Colonic mucosa (tissue), 4 donors: ENCODE data around the gene TNIK. TPM values are rescaled to one million over a fixed set of nuclear protein-coding genes. Genes with fewer than 3 reads are reported as not detected.

Experiments
- DNase-seq: peaks from one replicate; pipeline ENCODE4 v3.0.0-alpha.2; 2020
- H3K27ac ChIP-seq: fragments of 200-600 bp; one replicate; pipeline ENCODE4 v1.8.0; 2021
- H3K27me3 ChIP-seq: fragments of 200-600 bp; one replicate; pipeline ENCODE4 v1.8.0; 2021
- H3K36me3 ChIP-seq: fragments of 200-600 bp; one replicate; pipeline ENCODE4 v1.8.0; 2021
- H3K4me1 ChIP-seq: fragments of 200-600 bp; one replicate; pipeline ENCODE4 v1.8.0; 2021; ENCODE audit warnings: mild to moderate bottlenecking
- H3K4me3 ChIP-seq: fragments of 200-600 bp; one replicate; pipeline ENCODE4 v1.8.0; 2021
- H3K9ac ChIP-seq, 2 donors: one replicate each; pipeline ENCODE4 v1.7.0; 2013; ENCODE audit warnings: control low read depth in 2 of 2, low read depth in 2 of 2, low read length in 2 of 2
- H3K9me3 ChIP-seq: fragments of 200-600 bp; one replicate; pipeline ENCODE4 v1.8.0; 2021
- CTCF ChIP-seq: fragments of 200-600 bp; IDR thresholded peaks from one replicate; pipeline ENCODE4 v1.8.0; 2022; ENCODE audit warnings: antibody characterized with exemption, mild to moderate bottlenecking
- intact Hi-C: fragments of 100-400 bp; cut with DNase I; formaldehyde crosslinking; loops from one replicate; pipeline ENCODE4 v1.14.1; 2022
- total RNA-seq, 2 donors: library from RNA; stranded (reverse); fragmentation: NEBNext Ultra II Directional in 1 of 2; extraction: Animal tissue kit (Norgen Biotek cat#: 25700) in 1 of 2; gene quantifications; one replicate each; pipeline ENCODE4 v1.2.1, GENCODE V29; 2021
- donor health status: healthy.
- donor health status: DM: no; HTN: no; CAD: no.
- donor health status: DM: no; HTN: no; CAD: no.

The TNIK gene
- total RNA-seq, 2 donors from 2014 or later = 19.9 to 30.9 TPM

GRCh38 chr3:171200052-171200749 lies 260.0 kb downstream of the TNIK start:
- TF ChIP-seq CTCF = no peak
- intact Hi-C loops = no loop called here
- no peak for DNase-seq
- Histone ChIP-seq H3K36me3 (no peaks in the 10 kb centered on the region), H3K9me3 (no peaks in the 10 kb centered on the region), H3K27me3 (no peaks in the 10 kb centered on the region), H3K4me3 (no peak overlapping the region), H3K27ac (no peak overlapping the region), H3K9ac (no peak overlapping the region), H3K4me1 (no peaks in the 10 kb centered on the region)

DNA sequence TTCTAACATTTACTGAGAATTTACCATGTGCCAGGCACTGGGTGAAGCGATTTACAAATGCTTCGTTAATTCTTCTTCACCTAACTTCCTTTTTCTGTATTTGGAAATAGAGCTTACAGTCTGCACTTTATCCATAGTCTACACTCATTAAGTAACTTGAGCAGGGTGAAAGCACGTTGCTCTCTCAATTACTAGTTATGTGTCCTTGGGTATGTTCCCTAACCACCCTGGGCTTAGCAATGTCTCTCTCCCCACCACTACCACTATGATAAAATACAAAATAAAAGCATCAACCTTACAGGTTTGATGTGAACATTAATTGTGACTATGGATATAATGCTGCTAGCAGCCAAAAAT lies 260.8 kb downstream of the TNIK start:
- DNase-seq = no peak
- H3K36me3 ChIP-seq = no peaks in the 10 kb centered on the region
- intact Hi-C loops = no loop called here
- H3K4me1 ChIP-seq = no peaks in the 10 kb centered on the region
- H3K9me3 ChIP-seq = no peaks in the 10 kb centered on the region
- no peaks in the 10 kb centered on the region for H3K27me3 ChIP-seq
- no peak overlapping the region for H3K4me3 ChIP-seq
- H3K27ac ChIP-seq = no peak overlapping the region
- TF ChIP-seq CTCF = no peak
- no peak overlapping the region for H3K9ac ChIP-seq

DNA sequence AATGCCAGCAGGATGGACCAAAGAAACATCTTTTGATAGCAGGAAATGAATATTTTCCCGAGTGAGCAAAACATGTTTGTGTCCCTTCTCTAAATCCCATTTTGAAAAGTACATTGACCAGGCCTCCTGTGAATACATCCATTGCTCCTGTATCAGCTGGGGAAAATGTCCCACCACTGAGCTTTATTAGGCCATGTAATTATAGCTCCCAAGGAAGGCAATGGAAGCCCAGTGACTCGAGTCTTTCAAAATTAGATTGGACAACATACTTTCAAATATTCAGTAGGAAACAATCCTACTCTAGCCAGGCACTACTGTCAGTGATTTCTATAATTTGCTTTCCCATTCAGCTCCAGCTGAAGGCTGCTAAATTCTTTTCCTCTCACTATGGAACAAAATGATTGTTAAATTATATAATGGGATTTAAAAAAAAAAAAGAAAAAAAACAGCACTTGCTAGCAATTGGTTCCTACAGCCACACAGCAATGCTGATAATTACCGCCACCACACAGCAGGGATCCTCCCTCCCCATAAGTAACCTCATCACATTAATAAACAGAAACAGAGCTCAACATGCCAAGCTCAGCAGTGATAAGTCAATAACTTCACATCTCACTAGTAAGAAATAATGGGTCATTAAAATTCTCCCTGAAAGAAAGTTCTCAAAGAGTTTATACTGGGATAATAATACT lies 261.3 kb downstream of the TNIK start:
- no peak overlapping the region for H3K27ac ChIP-seq
- H3K4me3 ChIP-seq = no peak overlapping the region

GRCh38 chr3:171195686-171196085 lies 264.5 kb downstream of the TNIK start:
- Histone ChIP-seq H3K9ac (no peak overlapping the region), H3K27me3 (no peaks in the 10 kb centered on the region), H3K36me3 (no peaks in the 10 kb centered on the region), H3K27ac (no peak overlapping the region), H3K4me1 (no peaks in the 10 kb centered on the region), H3K4me3 (no peak overlapping the region), H3K9me3 (no peaks in the 10 kb centered on the region)
- intact Hi-C loops = no loop called here
- no peak for TF ChIP-seq CTCF
- no peak for DNase-seq

More for the DNA sequence above, 261.3 kb downstream of the TNIK start:
- H3K36me3 ChIP-seq = no peaks in the 10 kb centered on the region
- H3K9me3 ChIP-seq = no peaks in the 10 kb centered on the region
- no peak overlapping the region for H3K9ac ChIP-seq
- DNase-seq = no peak
- no peaks in the 10 kb centered on the region for H3K27me3 ChIP-seq
- TF ChIP-seq CTCF = no peak
- H3K4me1 ChIP-seq = no peaks in the 10 kb centered on the region
- intact Hi-C loops = no loop called here

DNA sequence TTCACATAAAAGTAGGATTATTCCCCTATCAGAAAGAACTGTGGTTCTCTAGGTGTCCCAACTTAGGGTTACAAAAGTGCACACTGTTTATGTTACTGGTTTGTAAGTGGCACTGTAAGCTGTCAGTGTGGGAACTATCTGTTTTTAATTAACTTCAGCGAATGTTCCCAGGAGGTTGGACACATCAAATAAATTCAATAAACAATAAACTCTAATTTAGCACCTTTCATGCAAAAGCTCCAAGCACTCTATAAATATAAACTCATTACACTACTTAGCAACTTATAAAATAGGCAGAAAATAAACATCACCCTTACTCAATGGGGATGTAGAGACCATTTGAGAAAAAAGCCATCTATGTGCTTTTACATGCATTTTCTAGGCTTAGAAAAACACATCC lies 265.2 kb downstream of the TNIK start:
- Histone ChIP-seq H3K9me3 (no peaks in the 10 kb centered on the region), H3K4me3 (no peak overlapping the region), H3K27me3 (no peaks in the 10 kb centered on the region), H3K4me1 (no peaks in the 10 kb centered on the region), H3K9ac (no peak overlapping the region), H3K27ac (no peak overlapping the region), H3K36me3 (no peaks in the 10 kb centered on the region)
- intact Hi-C loops = no loop called here
- no peak for TF ChIP-seq CTCF
- no peak for DNase-seq
